GM12872 (cell line): ENCODE measurements around the gene FILIP1.

Source experiments
- CTCF ChIP-seq: IDR thresholded peaks from 3 replicates; pipeline ENCODE4 v1.5.1; 2011; ENCODE audit warnings: low read depth, mild to moderate bottlenecking, low read length, moderate library complexity; ENCODE audit not compliant: insufficient read depth

The FILIP1 gene

GRCh38 chr6:75397656-75398465 lies 95.7 kb downstream of the FILIP1 start:
- TF ChIP-seq CTCF = no peak

GRCh38 chr6:75397171-75397570 lies 96.4 kb downstream of the FILIP1 start:
- TF ChIP-seq CTCF = no peak

- no peak for TF ChIP-seq CTCF
These were observed 97.4 kb downstream of the FILIP1 start for GRCh38 chr6:75396005-75396800.

- no peak for TF ChIP-seq CTCF
These were observed 99.8 kb downstream of the FILIP1 start for GRCh38 chr6:75393806-75394205.

- TF ChIP-seq CTCF = no peak
These were observed 102.3 kb downstream of the FILIP1 start for GRCh38 chr6:75391276-75391675.

GRCh38 chr6:75386050-75386770 lies 107.4 kb downstream of the FILIP1 start:
- no peak for TF ChIP-seq CTCF

GRCh38 chr6:75384116-75384515 lies 109.5 kb downstream of the FILIP1 start:
- TF ChIP-seq CTCF = no peak
